Measurements from ENCODE around the gene BRD7.

- no peak for TF ChIP-seq CTCF (IDR thresholded peaks at IDR 0.05; ENCODE audit: low read length)
- no peak for TF ChIP-seq EZH2phosphoT487 (IDR thresholded peaks at IDR 0.05; ENCODE audit: low read length)
These were observed 98.8 kb downstream of the BRD7 start for GRCh38 chr16:50269769-50270509.

Data from MM.1S (cell line).